NB4 (cell line): ENCODE results near the gene DYDC2.
"Not testable (repeated sequence)": the region's sequence is repeated elsewhere in the genome, so short reads cannot be mapped to it uniquely, and the experiment has no call there.

Source experiments
- DNase-seq: peaks from one replicate; pipeline ENCODE4 v3.0.0; 2010; ENCODE audit warnings: low read depth
- H3K4me3 ChIP-seq: one replicate; pipeline ENCODE4 v1.5.1; 2011; ENCODE audit warnings: mild to moderate bottlenecking, low read depth, low read length, moderate library complexity
- MYC ChIP-seq: IDR thresholded peaks from 2 replicates; pipeline ENCODE4 v1.6.1; 2011; ENCODE audit warnings: low read depth, low read length
- POLR2A ChIP-seq: IDR thresholded peaks from 2 replicates; pipeline ENCODE4 v1.6.1; 2011; ENCODE audit warnings: mild to moderate bottlenecking; ENCODE audit not compliant: insufficient read length; ENCODE audit errors: extremely low read depth
- TF ChIP-seq, protein P1 (sequence below): IDR thresholded peaks from one replicate; pipeline ENCODE4 v1.5.1; 2012; ENCODE audit warnings: low read depth, low read length
- TF ChIP-seq, protein P2 (sequence below): IDR thresholded peaks from 2 replicates; pipeline ENCODE4 v1.6.1; 2011; ENCODE audit warnings: low read depth, low read length

DYDC2 gene

DNA sequence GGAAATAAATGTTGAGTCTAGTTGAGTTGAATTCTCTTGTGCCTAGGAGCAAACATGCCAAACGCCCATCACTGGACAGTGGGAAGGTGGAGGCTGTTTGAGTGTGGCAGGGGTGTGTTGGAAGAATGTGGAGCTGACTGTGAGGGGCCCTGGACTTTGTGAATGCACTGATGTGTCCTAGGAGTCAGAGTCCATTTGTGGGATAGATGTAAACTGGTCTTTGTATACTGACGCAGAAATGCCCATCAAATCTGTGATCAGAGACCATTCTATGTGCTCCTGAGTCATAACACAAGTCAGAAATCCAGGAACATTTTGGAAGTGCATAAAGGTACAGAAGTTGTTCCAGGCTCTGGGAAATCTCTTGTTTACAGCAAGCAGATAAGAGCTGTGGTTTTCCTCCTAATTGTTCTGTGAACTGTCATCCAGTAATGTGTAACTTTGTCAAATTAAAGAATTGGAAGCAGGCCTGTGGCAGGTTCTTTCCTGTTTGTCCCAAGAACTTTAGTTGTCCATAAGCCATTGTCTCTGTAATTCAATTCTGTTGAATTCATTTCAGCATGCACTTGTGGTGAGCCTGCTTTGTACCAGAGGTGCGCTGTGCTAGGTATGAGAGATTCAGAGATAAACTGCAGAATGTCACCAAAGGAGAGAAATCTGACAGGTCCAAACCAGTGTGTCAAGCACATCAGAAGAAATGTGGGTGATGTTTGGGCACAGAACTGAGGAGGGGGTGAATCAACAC, 59.3 kb downstream of the DYDC2 start:
- DNase-seq = no peak
- H3K4me3 ChIP-seq = no peak overlapping the region
- TF ChIP-seq MYC (no peak), POLR2A (no peak)
- TF ChIP-seq, protein P1, sequence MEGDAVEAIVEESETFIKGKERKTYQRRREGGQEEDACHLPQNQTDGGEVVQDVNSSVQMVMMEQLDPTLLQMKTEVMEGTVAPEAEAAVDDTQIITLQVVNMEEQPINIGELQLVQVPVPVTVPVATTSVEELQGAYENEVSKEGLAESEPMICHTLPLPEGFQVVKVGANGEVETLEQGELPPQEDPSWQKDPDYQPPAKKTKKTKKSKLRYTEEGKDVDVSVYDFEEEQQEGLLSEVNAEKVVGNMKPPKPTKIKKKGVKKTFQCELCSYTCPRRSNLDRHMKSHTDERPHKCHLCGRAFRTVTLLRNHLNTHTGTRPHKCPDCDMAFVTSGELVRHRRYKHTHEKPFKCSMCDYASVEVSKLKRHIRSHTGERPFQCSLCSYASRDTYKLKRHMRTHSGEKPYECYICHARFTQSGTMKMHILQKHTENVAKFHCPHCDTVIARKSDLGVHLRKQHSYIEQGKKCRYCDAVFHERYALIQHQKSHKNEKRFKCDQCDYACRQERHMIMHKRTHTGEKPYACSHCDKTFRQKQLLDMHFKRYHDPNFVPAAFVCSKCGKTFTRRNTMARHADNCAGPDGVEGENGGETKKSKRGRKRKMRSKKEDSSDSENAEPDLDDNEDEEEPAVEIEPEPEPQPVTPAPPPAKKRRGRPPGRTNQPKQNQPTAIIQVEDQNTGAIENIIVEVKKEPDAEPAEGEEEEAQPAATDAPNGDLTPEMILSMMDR = no peak
- TF ChIP-seq, protein P2, sequence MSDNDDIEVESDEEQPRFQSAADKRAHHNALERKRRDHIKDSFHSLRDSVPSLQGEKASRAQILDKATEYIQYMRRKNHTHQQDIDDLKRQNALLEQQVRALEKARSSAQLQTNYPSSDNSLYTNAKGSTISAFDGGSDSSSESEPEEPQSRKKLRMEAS = no peak

DNA sequence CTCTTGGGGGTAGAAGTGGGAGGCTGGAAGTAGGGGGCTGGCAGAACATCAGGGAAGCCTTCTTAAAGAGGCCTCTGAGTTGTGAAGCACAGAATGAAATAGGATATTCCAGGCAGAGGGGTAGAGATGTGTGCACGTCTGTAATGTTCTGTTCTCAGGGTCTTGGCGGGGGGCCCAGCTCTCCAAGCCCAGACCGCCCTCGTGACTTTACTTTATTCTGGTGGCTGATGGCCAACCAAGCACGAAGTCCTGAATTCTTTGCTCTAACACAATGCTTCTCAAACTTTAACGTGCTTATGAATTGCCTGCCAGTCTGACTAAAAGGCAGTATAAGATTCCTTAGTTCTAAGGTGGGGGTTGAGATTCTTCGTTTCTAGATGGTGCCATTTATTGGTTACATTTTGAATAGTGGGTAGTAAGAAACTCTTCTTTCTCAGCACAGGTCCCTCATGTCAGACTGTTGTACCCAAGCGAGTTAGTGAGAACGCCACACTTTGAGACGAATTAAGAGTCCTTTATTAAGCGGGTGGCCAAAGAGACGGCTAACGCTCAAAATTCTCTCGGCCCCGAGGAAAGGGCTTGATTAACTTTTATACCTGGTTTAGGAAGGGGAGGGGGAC, 60.0 kb downstream of the DYDC2 start:
- H3K4me3 ChIP-seq = no peak overlapping the region
- TF ChIP-seq, protein P1 = no peak
- TF ChIP-seq, protein P2 = no peak
- TF ChIP-seq POLR2A (no peak), MYC (no peak)
- no peak for DNase-seq

DNA sequence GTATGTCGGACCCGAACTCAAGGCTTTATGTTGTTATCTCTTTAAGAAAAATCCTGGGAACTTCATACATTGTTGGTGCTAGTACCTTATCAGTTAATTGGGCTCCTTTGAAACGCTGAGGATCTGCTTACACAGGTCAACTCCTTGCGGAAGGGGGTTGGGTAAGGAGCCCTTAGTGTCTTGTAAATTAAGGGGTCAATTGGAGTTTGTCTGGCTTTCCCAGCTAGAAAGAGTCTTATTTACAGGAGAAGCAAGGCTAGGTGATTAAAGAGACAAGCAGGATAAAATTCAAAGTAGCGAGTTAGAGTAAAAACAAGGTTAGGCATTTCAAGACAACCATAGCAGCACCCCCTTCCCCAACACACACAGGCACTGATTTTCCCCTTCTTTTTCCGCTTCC, 60.7 kb downstream of the DYDC2 start:
- not testable (repeated sequence) for DNase-seq, H3K4me3 ChIP-seq
